HEK293 (cell line): ENCODE data around the gene MINDY1.

Experiments used
- CTCF ChIA-PET: fragments of 350-600 bp; formaldehyde crosslinking; extraction: SDS; loops from one replicate; lab custom pipeline; 2021; ENCODE audit warnings: antibody characterized with exemption; lab: Yijun Ruan, JAX
- POLR2A ChIA-PET: fragments of 300-600 bp; formaldehyde crosslinking; extraction: SDS; loops from one replicate; lab custom pipeline; 2020; ENCODE audit warnings: antibody characterized with exemption, inconsistent platforms; lab: Yijun Ruan, JAX
- H3K27ac ChIP-seq: fragments of 200-500 bp; sonication (Bioruptor generic); 2 replicates; pipeline ENCODE4 v1.5.1; 2014; ENCODE audit warnings: low read depth, low read length, control low read depth, inconsistent platforms; ENCODE audit errors: extremely low read depth
- H3K36me3 ChIP-seq, 2 experiments: fragments of 200-500 bp in 1 of 2; sonication (Bioruptor generic) in 1 of 2; 1 replicate in 1 of 2; 2 replicates in 1 of 2; pipeline ENCODE4 v1.5.1; 2014 to 2017; ENCODE audit warnings: inconsistent platforms in 2 of 2, low read length in 2 of 2; ENCODE audit not compliant: control insufficient read depth in 2 of 2, insufficient read depth in 1 of 2
- H3K4me1 ChIP-seq: fragments of 200-500 bp; sonication (Bioruptor generic); 2 replicates; pipeline ENCODE4 v1.5.1; 2014; ENCODE audit warnings: mild to moderate bottlenecking, low read length, inconsistent platforms; ENCODE audit not compliant: control insufficient read depth, insufficient read depth
- H3K4me3 ChIP-seq: 2 replicates; pipeline ENCODE4 v1.5.1; 2011; ENCODE audit warnings: low read depth, mild to moderate bottlenecking, control low read depth, low read length, moderate library complexity
- H3K9me3 ChIP-seq: fragments of 200-500 bp; sonication (Bioruptor generic); 2 replicates; pipeline ENCODE4 v1.5.1; 2014; ENCODE audit warnings: low read depth, low read length, inconsistent platforms; ENCODE audit not compliant: control insufficient read depth, insufficient read depth
- HOXC10 ChIP-seq: sonication (generic); formaldehyde crosslinking; IDR thresholded peaks from 2 replicates; pipeline ENCODE4 v1.8.1; 2023; ENCODE audit warnings: mild to moderate bottlenecking, missing genetic modification reagents
- KLF7 ChIP-seq: fragments of 450-650 bp; formaldehyde crosslinking; IDR thresholded peaks from 2 replicates; pipeline ENCODE4 v1.5.1; 2016; ENCODE audit warnings: missing biosample characterization, missing genetic modification characterization, borderline replicate concordance
- KLF9 ChIP-seq: fragments of 450-650 bp; formaldehyde crosslinking; IDR thresholded peaks from 2 replicates; pipeline ENCODE4 v1.5.1; 2016; ENCODE audit warnings: missing biosample characterization, missing genetic modification characterization, low read depth
- ZBTB44 ChIP-seq: fragments of 450-650 bp; IDR thresholded peaks from 2 replicates; pipeline ENCODE4 v1.5.1; 2018; ENCODE audit warnings: missing biosample characterization, mild to moderate bottlenecking, missing genetic modification characterization
- ZNF121 ChIP-seq: fragments of 450-650 bp; formaldehyde crosslinking; IDR thresholded peaks from 2 replicates; pipeline ENCODE4 v1.5.1; 2016; ENCODE audit warnings: missing biosample characterization, missing genetic modification characterization
- ZNF184 ChIP-seq: fragments of 450-650 bp; IDR thresholded peaks from 2 replicates; pipeline ENCODE4 v1.5.1; 2018; ENCODE audit warnings: missing biosample characterization, mild to moderate bottlenecking, missing genetic modification characterization
- ZNF202 ChIP-seq: fragments of 450-650 bp; formaldehyde crosslinking; IDR thresholded peaks from 2 replicates; pipeline ENCODE4 v1.5.1; 2016; ENCODE audit warnings: missing biosample characterization, missing genetic modification characterization, borderline replicate concordance
- ZNF248 ChIP-seq: fragments of 450-650 bp; formaldehyde crosslinking; IDR thresholded peaks from 2 replicates; pipeline ENCODE4 v1.5.1; 2017; ENCODE audit warnings: missing biosample characterization, missing genetic modification characterization
- ZNF398 ChIP-seq: fragments of 450-650 bp; formaldehyde crosslinking; IDR thresholded peaks from 2 replicates; pipeline ENCODE4 v1.5.1; 2017; ENCODE audit warnings: missing biosample characterization, missing genetic modification characterization
- ZNF513 ChIP-seq: fragments of 450-650 bp; IDR thresholded peaks from 2 replicates; pipeline ENCODE4 v1.5.1; 2018; ENCODE audit warnings: missing biosample characterization, missing genetic modification characterization
- ZNF514 ChIP-seq: fragments of 450-650 bp; formaldehyde crosslinking; IDR thresholded peaks from 2 replicates; pipeline ENCODE4 v1.5.1; 2016; ENCODE audit warnings: missing biosample characterization, missing genetic modification characterization
- ZNF560 ChIP-seq: fragments of 450-650 bp; formaldehyde crosslinking; IDR thresholded peaks from 2 replicates; pipeline ENCODE4 v1.5.1; 2017; ENCODE audit warnings: missing biosample characterization, missing genetic modification characterization, borderline replicate concordance
- ZNF571 ChIP-seq: fragments of 450-650 bp; formaldehyde crosslinking; IDR thresholded peaks from 2 replicates; pipeline ENCODE4 v1.5.0; 2017; ENCODE audit warnings: missing biosample characterization, missing genetic modification characterization
- ZNF600 ChIP-seq: fragments of 450-650 bp; formaldehyde crosslinking; IDR thresholded peaks from 2 replicates; pipeline ENCODE4 v1.5.1; 2016; ENCODE audit warnings: missing biosample characterization, missing genetic modification characterization
- ZNF621 ChIP-seq: fragments of 450-650 bp; formaldehyde crosslinking; IDR thresholded peaks from 2 replicates; pipeline ENCODE4 v1.5.1; 2017; ENCODE audit warnings: missing biosample characterization, missing genetic modification characterization
- ZNF623 ChIP-seq: fragments of 450-650 bp; formaldehyde crosslinking; IDR thresholded peaks from 2 replicates; pipeline ENCODE4 v1.5.1; 2016; ENCODE audit warnings: missing biosample characterization, missing genetic modification characterization
- ZNF654 ChIP-seq: fragments of 450-650 bp; formaldehyde crosslinking; IDR thresholded peaks from 2 replicates; pipeline ENCODE4 v1.5.1; 2016; ENCODE audit warnings: low read depth, missing biosample characterization, missing genetic modification characterization
- ZNF664 ChIP-seq: fragments of 450-650 bp; formaldehyde crosslinking; IDR thresholded peaks from 2 replicates; pipeline ENCODE4 v1.5.1; 2016; ENCODE audit warnings: missing biosample characterization, missing genetic modification characterization
- ZNF677 ChIP-seq: fragments of 450-650 bp; IDR thresholded peaks from 2 replicates; pipeline ENCODE4 v1.5.0; 2018; ENCODE audit warnings: missing biosample characterization, mild to moderate bottlenecking, missing genetic modification characterization, moderate library complexity
- ZNF704 ChIP-seq: fragments of 450-650 bp; formaldehyde crosslinking; IDR thresholded peaks from 2 replicates; pipeline ENCODE4 v1.5.1; 2016; ENCODE audit warnings: missing biosample characterization, missing genetic modification characterization
- ZNF830 ChIP-seq: fragments of 450-650 bp; IDR thresholded peaks from 2 replicates; pipeline ENCODE4 v1.5.0; 2018; ENCODE audit warnings: missing biosample characterization, missing genetic modification characterization, low read depth, mild to moderate bottlenecking, moderate library complexity
- ZNF843 ChIP-seq: fragments of 450-650 bp; formaldehyde crosslinking; IDR thresholded peaks from 2 replicates; pipeline ENCODE4 v1.5.1; 2016; ENCODE audit warnings: missing biosample characterization, missing genetic modification characterization
- ZSCAN23 ChIP-seq: fragments of 450-650 bp; formaldehyde crosslinking; IDR thresholded peaks from 2 replicates; pipeline ENCODE4 v1.5.1; 2016; ENCODE audit warnings: missing biosample characterization, missing genetic modification characterization
- ZSCAN5A ChIP-seq: fragments of 450-650 bp; formaldehyde crosslinking; IDR thresholded peaks from 2 replicates; pipeline ENCODE4 v1.5.1; 2016; ENCODE audit warnings: missing biosample characterization, missing genetic modification characterization

The MINDY1 gene

GRCh38 chr1:150960646-150961045 lies 46.1 kb downstream of the MINDY1 start:
- TF ChIP-seq ZBTB44 (tag by site-specific recombination), result no peak
- no peak for TF ChIP-seq ZNF248 (tag by site-specific recombination)
- no peak for TF ChIP-seq ZNF830 (tag by site-specific recombination)
- TF ChIP-seq ZNF571 (tag by site-specific recombination), result no peak
- TF ChIP-seq ZSCAN5A (tag by site-specific recombination), result no peak
- TF ChIP-seq ZNF560 (tag by site-specific recombination), result no peak
- no peak for TF ChIP-seq ZNF202 (tag by site-specific recombination)
- no peak for TF ChIP-seq ZNF843 (tag by site-specific recombination)
- no peak for TF ChIP-seq ZNF704 (tag by site-specific recombination)
- no peak for TF ChIP-seq KLF7
- TF ChIP-seq ZNF621 (tag by site-specific recombination), result no peak
- no peak for TF ChIP-seq ZNF184 (tag by site-specific recombination)
- no peak for TF ChIP-seq ZNF513 (tag by site-specific recombination)
- no peak for TF ChIP-seq KLF9 (tag by site-specific recombination)
- no peaks in the 10 kb centered on the region for H3K9me3 ChIP-seq
- no peak overlapping the region for H3K27ac ChIP-seq
- H3K36me3 ChIP-seq, result peaks cover 41 to 87% of the 10 kb centered on the region in 2 experiments
- H3K4me1 ChIP-seq, result no peaks in the 10 kb centered on the region
- ChIA-PET CTCF (interaction anchor here (0.9 to 1.0 kb wide), 2 partner anchors 10 to 18 kb away, joined by 3 to 5 read pairs; no protein-coding TSS in a partner anchor), POLR2A (no interaction called here)
- no peak overlapping the region for H3K4me3 ChIP-seq

GRCh38 chr1:150957666-150958065 lies 49.0 kb downstream of the MINDY1 start:
- Histone ChIP-seq H3K9me3 (no peaks in the 10 kb centered on the region), H3K27ac (no peak overlapping the region), H3K4me1 (no peaks in the 10 kb centered on the region), H3K4me3 (no peak overlapping the region), H3K36me3 (peaks cover 42 to 83% of the 10 kb centered on the region in 2 experiments)
- TF ChIP-seq ZNF514 (tag by site-specific recombination) (no peak), ZNF664 (tag by site-specific recombination) (0 out of 2 replicates have a peak, but pooled peaks have one; percentile 12)
- ChIA-PET POLR2A (interaction anchor here (0.7 to 1.1 kb wide), 4 partner anchors 10 to 593 kb away, joined by 3 to 5 read pairs (median 4); no protein-coding TSS in a partner anchor), CTCF (interaction anchor here (0.6 to 1.4 kb wide), 2 partner anchors 35 to 397 kb away, joined by 3 read pairs; no protein-coding TSS in a partner anchor)

GRCh38 chr1:150955280-150955679 lies 51.4 kb downstream of the MINDY1 start:
- Histone ChIP-seq H3K36me3 (peaks cover 50 to 83% of the 10 kb centered on the region in 2 experiments), H3K27ac (no peak overlapping the region), H3K4me1 (no peaks in the 10 kb centered on the region), H3K9me3 (no peaks in the 10 kb centered on the region), H3K4me3 (no peak overlapping the region)
- ChIA-PET POLR2A (no interaction called here), CTCF (no interaction called here)
- TF ChIP-seq ZNF677, result peak; percentile 90
- no peak for TF ChIP-seq HOXC10 (CRISPR knock-in tag)
- no peak for TF ChIP-seq ZNF121 (tag by site-specific recombination)
- TF ChIP-seq ZSCAN23 (tag by site-specific recombination), result no peak
- no peak for TF ChIP-seq ZNF664 (tag by site-specific recombination)
- TF ChIP-seq ZNF654 (tag by site-specific recombination), result no peak
- TF ChIP-seq ZNF398 (tag by site-specific recombination), result no peak
- no peak for TF ChIP-seq ZNF600 (tag by site-specific recombination)
- TF ChIP-seq ZNF623 (tag by site-specific recombination), result peak; percentile 57
